HEK293 (cell line): ENCODE measurements around the gene BUD23.

Experiments
- CTCF ChIA-PET: fragments of 350-600 bp; formaldehyde crosslinking; extraction: SDS; loops from one replicate; lab custom pipeline; 2021; ENCODE audit warnings: antibody characterized with exemption; lab: Yijun Ruan, JAX
- POLR2A ChIA-PET: fragments of 300-600 bp; formaldehyde crosslinking; extraction: SDS; loops from one replicate; lab custom pipeline; 2020; ENCODE audit warnings: antibody characterized with exemption, inconsistent platforms; lab: Yijun Ruan, JAX
- H3K27ac ChIP-seq: fragments of 200-500 bp; sonication (Bioruptor generic); 2 replicates; pipeline ENCODE4 v1.5.1; 2014; ENCODE audit warnings: low read depth, low read length, control low read depth, inconsistent platforms; ENCODE audit errors: extremely low read depth
- H3K36me3 ChIP-seq, 2 experiments: fragments of 200-500 bp in 1 of 2; sonication (Bioruptor generic) in 1 of 2; 1 replicate in 1 of 2; 2 replicates in 1 of 2; pipeline ENCODE4 v1.5.1; 2014 to 2017; ENCODE audit warnings: inconsistent platforms in 2 of 2, low read length in 2 of 2; ENCODE audit not compliant: control insufficient read depth in 2 of 2, insufficient read depth in 1 of 2
- H3K4me1 ChIP-seq: fragments of 200-500 bp; sonication (Bioruptor generic); 2 replicates; pipeline ENCODE4 v1.5.1; 2014; ENCODE audit warnings: mild to moderate bottlenecking, low read length, inconsistent platforms; ENCODE audit not compliant: control insufficient read depth, insufficient read depth
- H3K4me3 ChIP-seq: 2 replicates; pipeline ENCODE4 v1.5.1; 2011; ENCODE audit warnings: low read depth, mild to moderate bottlenecking, control low read depth, low read length, moderate library complexity
- H3K9me3 ChIP-seq: fragments of 200-500 bp; sonication (Bioruptor generic); 2 replicates; pipeline ENCODE4 v1.5.1; 2014; ENCODE audit warnings: low read depth, low read length, inconsistent platforms; ENCODE audit not compliant: control insufficient read depth, insufficient read depth
- GLI2 ChIP-seq: fragments of 450-650 bp; formaldehyde crosslinking; IDR thresholded peaks from 2 replicates; pipeline ENCODE4; 2017; ENCODE audit warnings: missing biosample characterization, missing genetic modification characterization, low read depth, borderline replicate concordance
- GLI4 ChIP-seq: fragments of 450-650 bp; formaldehyde crosslinking; IDR thresholded peaks from 2 replicates; pipeline ENCODE4 v1.5.1; 2016; ENCODE audit warnings: missing biosample characterization, missing genetic modification characterization
- HOXC10 ChIP-seq: sonication (generic); formaldehyde crosslinking; IDR thresholded peaks from 2 replicates; pipeline ENCODE4 v1.8.1; 2023; ENCODE audit warnings: mild to moderate bottlenecking, missing genetic modification reagents
- MEIS1 ChIP-seq: sonication (generic); formaldehyde crosslinking; IDR thresholded peaks from 2 replicates; pipeline ENCODE4 v1.8.1; 2022; ENCODE audit warnings: missing genetic modification reagents, mild to moderate bottlenecking, borderline replicate concordance
- OSR2 ChIP-seq: fragments of 450-650 bp; formaldehyde crosslinking; IDR thresholded peaks from 2 replicates; pipeline ENCODE4 v1.5.1; 2016; ENCODE audit warnings: missing biosample characterization, missing genetic modification characterization
- SCRT2 ChIP-seq: fragments of 450-650 bp; formaldehyde crosslinking; IDR thresholded peaks from 2 replicates; pipeline ENCODE4 v1.5.1; 2016; ENCODE audit warnings: missing biosample characterization, missing genetic modification characterization
- ZEB2 ChIP-seq: fragments of 450-650 bp; formaldehyde crosslinking; IDR thresholded peaks from 2 replicates; pipeline ENCODE4 v1.5.1; 2016; ENCODE audit warnings: missing biosample characterization, missing genetic modification characterization
- ZNF10 ChIP-seq: fragments of 450-650 bp; formaldehyde crosslinking; IDR thresholded peaks from 2 replicates; pipeline ENCODE4 v1.5.1; 2017; ENCODE audit warnings: missing biosample characterization, missing genetic modification characterization
- ZNF121 ChIP-seq: fragments of 450-650 bp; formaldehyde crosslinking; IDR thresholded peaks from 2 replicates; pipeline ENCODE4 v1.5.1; 2016; ENCODE audit warnings: missing biosample characterization, missing genetic modification characterization
- ZNF174 ChIP-seq: fragments of 450-650 bp; formaldehyde crosslinking; IDR thresholded peaks from 2 replicates; pipeline ENCODE4 v1.5.0; 2017; ENCODE audit warnings: missing biosample characterization, mild to moderate bottlenecking, missing genetic modification characterization
- ZNF211 ChIP-seq: fragments of 450-650 bp; formaldehyde crosslinking; IDR thresholded peaks from 2 replicates; pipeline ENCODE4 v1.5.1; 2016; ENCODE audit warnings: low read depth, missing biosample characterization, missing genetic modification characterization
- ZNF221 ChIP-seq: fragments of 450-650 bp; formaldehyde crosslinking; IDR thresholded peaks from 2 replicates; pipeline ENCODE4 v1.5.1; 2017; ENCODE audit warnings: missing biosample characterization, missing genetic modification characterization, borderline replicate concordance
- ZNF416 ChIP-seq: fragments of 450-650 bp; formaldehyde crosslinking; IDR thresholded peaks from 2 replicates; pipeline ENCODE4 v1.5.1; 2016; ENCODE audit warnings: missing biosample characterization, missing genetic modification characterization
- ZNF473 ChIP-seq: fragments of 450-650 bp; formaldehyde crosslinking; IDR thresholded peaks from 2 replicates; pipeline ENCODE4 v1.5.1; 2017; ENCODE audit warnings: missing biosample characterization, missing genetic modification characterization
- ZNF530 ChIP-seq: fragments of 450-650 bp; formaldehyde crosslinking; IDR thresholded peaks from 2 replicates; pipeline ENCODE4 v1.5.1; 2016; ENCODE audit warnings: low read depth, missing biosample characterization, missing genetic modification characterization
- ZNF549 ChIP-seq: fragments of 450-650 bp; IDR thresholded peaks from 2 replicates; pipeline ENCODE4 v1.5.1; 2018; ENCODE audit warnings: missing biosample characterization, missing genetic modification characterization, mild to moderate bottlenecking, inconsistent platforms, moderate library complexity
- ZNF610 ChIP-seq: fragments of 450-650 bp; formaldehyde crosslinking; IDR thresholded peaks from 2 replicates; pipeline ENCODE4 v1.5.1; 2016; ENCODE audit warnings: missing biosample characterization, missing genetic modification characterization, borderline replicate concordance
- ZNF776 ChIP-seq: fragments of 450-650 bp; formaldehyde crosslinking; IDR thresholded peaks from 2 replicates; pipeline ENCODE4 v1.5.0; 2017; ENCODE audit warnings: missing biosample characterization, missing genetic modification characterization, borderline replicate concordance
- ZSCAN16 ChIP-seq: fragments of 450-650 bp; formaldehyde crosslinking; IDR thresholded peaks from 2 replicates; pipeline ENCODE4 v1.5.1; 2016; ENCODE audit warnings: missing biosample characterization, missing genetic modification characterization
- TF ChIP-seq, protein P1 (sequence below): fragments of 450-650 bp; formaldehyde crosslinking; IDR thresholded peaks from 2 replicates; pipeline ENCODE4 v1.5.1; 2016; ENCODE audit warnings: missing biosample characterization, missing genetic modification characterization
- TF ChIP-seq, protein P2 (sequence below): fragments of 450-650 bp; formaldehyde crosslinking; IDR thresholded peaks from 2 replicates; pipeline ENCODE4 v1.5.1; 2016; ENCODE audit warnings: missing biosample characterization, missing genetic modification characterization
- TF ChIP-seq, protein P3 (sequence below): fragments of 450-650 bp; formaldehyde crosslinking; IDR thresholded peaks from 2 replicates; pipeline ENCODE4 v1.5.0; 2017; ENCODE audit warnings: missing biosample characterization, missing genetic modification characterization, borderline replicate concordance
- TF ChIP-seq, protein P4 (sequence below): fragments of 450-650 bp; formaldehyde crosslinking; IDR thresholded peaks from 2 replicates; pipeline ENCODE4 v1.5.1; 2016; ENCODE audit warnings: missing biosample characterization, missing genetic modification characterization, borderline replicate concordance

Gene BUD23

DNA sequence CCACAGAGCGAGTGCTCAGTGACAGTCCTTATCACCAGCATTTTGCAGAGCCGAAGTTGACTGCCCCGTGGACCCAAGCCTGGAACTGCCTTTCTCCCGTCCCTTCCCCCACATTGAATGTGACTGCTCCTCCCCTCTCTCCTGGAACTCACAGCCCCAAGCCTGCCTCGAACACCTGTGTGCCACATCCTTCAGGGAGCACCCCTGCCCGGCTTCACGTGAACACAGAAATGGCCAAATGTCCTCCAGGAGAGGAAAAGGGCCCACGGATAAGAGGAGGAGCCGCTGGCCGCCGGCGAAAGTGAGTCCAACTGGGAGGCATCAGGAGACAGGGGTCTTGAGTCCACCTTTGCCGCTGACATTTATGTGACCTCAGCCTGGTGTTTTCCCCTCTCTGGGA is 19.8 kb downstream of the BUD23 start:
- H3K4me1 ChIP-seq: no peaks in the 10 kb centered on the region
- CTCF ChIA-PET: interaction anchor here (0.9 kb wide), 1 partner anchor 96 kb away, joined by 3 read pairs; no protein-coding TSS in a partner anchor
- H3K4me3 ChIP-seq: no peak overlapping the region
- peaks cover 0 to 53% of the 10 kb centered on the region in 2 experiments; a peak in 2 of 3 replicates for H3K36me3 ChIP-seq
- POLR2A ChIA-PET: interaction anchor here (0.6 to 1.0 kb wide), 3 partner anchors 12 to 31 kb away, joined by 4 to 5 read pairs (median 4); no protein-coding TSS in a partner anchor
- no peak overlapping the region for H3K27ac ChIP-seq
- TF ChIP-seq ZNF174 (tag by site-specific recombination): no peak
- no peak for TF ChIP-seq ZNF10 (tag by site-specific recombination)
- TF ChIP-seq ZNF610 (tag by site-specific recombination): no peak
- TF ChIP-seq MEIS1 (CRISPR knock-in tag): no peak
- no peak for TF ChIP-seq ZNF221 (tag by site-specific recombination)
- TF ChIP-seq, protein P1, sequence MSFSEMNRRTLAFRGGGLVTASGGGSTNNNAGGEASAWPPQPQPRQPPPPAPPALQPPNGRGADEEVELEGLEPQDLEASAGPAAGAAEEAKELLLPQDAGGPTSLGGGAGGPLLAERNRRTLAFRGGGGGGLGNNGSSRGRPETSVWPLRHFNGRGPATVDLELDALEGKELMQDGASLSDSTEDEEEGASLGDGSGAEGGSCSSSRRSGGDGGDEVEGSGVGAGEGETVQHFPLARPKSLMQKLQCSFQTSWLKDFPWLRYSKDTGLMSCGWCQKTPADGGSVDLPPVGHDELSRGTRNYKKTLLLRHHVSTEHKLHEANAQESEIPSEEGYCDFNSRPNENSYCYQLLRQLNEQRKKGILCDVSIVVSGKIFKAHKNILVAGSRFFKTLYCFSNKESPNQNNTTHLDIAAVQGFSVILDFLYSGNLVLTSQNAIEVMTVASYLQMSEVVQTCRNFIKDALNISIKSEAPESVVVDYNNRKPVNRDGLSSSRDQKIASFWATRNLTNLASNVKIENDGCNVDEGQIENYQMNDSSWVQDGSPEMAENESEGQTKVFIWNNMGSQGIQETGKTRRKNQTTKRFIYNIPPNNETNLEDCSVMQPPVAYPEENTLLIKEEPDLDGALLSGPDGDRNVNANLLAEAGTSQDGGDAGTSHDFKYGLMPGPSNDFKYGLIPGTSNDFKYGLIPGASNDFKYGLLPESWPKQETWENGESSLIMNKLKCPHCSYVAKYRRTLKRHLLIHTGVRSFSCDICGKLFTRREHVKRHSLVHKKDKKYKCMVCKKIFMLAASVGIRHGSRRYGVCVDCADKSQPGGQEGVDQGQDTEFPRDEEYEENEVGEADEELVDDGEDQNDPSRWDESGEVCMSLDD (tag by site-specific recombination): no peak
- no peak for TF ChIP-seq GLI4
- no peak for TF ChIP-seq ZEB2 (tag by site-specific recombination)
- no peak for TF ChIP-seq ZNF121 (tag by site-specific recombination)
- no peak for TF ChIP-seq OSR2 (tag by site-specific recombination)
- TF ChIP-seq ZNF211 (tag by site-specific recombination): no peak
- TF ChIP-seq ZNF549 (tag by site-specific recombination): no peak
- H3K9me3 ChIP-seq: no peaks in the 10 kb centered on the region

DNA sequence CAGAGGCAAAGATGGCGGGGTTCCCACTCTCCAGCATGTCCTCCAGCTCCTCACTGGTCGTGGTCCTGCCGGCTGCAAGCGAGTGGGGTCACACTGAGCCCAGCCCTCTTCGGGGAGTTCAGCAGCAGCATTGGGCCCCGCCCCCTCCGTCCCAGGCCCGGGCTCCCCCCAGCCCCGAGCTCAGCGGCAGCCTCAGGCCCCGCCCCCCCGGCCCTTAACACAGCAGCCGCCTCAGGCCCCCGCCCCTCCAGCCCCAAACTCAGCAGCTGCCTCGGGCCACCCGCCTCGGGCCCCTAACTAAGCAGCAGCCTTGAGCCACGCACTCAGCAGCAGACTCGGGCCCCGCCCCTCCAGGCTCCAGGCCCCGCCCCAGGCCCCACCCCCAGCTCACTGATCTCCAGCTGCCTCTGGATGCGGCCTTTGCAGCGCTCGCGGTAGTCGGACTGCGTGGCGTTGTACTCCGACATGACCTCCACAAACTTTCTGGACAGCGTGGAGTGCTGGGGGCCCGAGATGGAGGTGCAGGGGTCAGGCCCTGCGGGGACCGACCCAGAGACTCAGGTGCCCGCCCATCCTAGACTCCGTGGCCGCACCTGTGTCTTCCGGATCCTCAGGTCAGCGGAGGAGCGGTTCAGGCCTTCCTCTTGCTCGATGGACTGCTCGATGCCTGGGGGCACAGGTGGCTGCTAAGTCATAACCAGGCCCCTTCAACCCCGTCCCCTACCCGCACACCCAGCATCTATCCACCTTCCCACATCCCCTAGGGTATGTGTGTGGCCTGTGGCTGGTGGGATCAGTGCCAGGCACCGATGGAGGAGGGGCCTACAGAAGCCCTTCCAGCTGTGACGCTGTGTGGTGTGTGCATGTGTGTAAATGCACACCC is 20.6 kb downstream of the BUD23 start:
- CTCF ChIA-PET: interaction anchor here (0.6 to 0.9 kb wide), 2 partner anchors 97 to 105 kb away, joined by 3 to 4 read pairs; no protein-coding TSS in a partner anchor
- POLR2A ChIA-PET: interaction anchor here (0.6 kb wide), 2 partner anchors 12 to 19 kb away, joined by 3 to 4 read pairs; no protein-coding TSS in a partner anchor
- no peak overlapping the region for H3K27ac ChIP-seq
- TF ChIP-seq ZNF416 (tag by site-specific recombination): no peak
- no peak for TF ChIP-seq ZNF776 (tag by site-specific recombination)
- TF ChIP-seq ZNF473 (tag by site-specific recombination): no peak
- no peak for TF ChIP-seq HOXC10 (CRISPR knock-in tag)
- no peak for TF ChIP-seq ZNF530 (tag by site-specific recombination)
- no peak for TF ChIP-seq ZSCAN16
- no peak for TF ChIP-seq SCRT2 (tag by site-specific recombination)
- TF ChIP-seq, protein P2, sequence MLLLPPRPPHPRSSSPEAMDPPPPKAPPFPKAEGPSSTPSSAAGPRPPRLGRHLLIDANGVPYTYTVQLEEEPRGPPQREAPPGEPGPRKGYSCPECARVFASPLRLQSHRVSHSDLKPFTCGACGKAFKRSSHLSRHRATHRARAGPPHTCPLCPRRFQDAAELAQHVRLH (tag by site-specific recombination): no peak
- TF ChIP-seq, protein P3, sequence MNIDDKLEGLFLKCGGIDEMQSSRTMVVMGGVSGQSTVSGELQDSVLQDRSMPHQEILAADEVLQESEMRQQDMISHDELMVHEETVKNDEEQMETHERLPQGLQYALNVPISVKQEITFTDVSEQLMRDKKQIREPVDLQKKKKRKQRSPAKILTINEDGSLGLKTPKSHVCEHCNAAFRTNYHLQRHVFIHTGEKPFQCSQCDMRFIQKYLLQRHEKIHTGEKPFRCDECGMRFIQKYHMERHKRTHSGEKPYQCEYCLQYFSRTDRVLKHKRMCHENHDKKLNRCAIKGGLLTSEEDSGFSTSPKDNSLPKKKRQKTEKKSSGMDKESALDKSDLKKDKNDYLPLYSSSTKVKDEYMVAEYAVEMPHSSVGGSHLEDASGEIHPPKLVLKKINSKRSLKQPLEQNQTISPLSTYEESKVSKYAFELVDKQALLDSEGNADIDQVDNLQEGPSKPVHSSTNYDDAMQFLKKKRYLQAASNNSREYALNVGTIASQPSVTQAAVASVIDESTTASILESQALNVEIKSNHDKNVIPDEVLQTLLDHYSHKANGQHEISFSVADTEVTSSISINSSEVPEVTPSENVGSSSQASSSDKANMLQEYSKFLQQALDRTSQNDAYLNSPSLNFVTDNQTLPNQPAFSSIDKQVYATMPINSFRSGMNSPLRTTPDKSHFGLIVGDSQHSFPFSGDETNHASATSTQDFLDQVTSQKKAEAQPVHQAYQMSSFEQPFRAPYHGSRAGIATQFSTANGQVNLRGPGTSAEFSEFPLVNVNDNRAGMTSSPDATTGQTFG (tag by site-specific recombination): no peak
- TF ChIP-seq GLI2: no peak
- TF ChIP-seq, protein P4, sequence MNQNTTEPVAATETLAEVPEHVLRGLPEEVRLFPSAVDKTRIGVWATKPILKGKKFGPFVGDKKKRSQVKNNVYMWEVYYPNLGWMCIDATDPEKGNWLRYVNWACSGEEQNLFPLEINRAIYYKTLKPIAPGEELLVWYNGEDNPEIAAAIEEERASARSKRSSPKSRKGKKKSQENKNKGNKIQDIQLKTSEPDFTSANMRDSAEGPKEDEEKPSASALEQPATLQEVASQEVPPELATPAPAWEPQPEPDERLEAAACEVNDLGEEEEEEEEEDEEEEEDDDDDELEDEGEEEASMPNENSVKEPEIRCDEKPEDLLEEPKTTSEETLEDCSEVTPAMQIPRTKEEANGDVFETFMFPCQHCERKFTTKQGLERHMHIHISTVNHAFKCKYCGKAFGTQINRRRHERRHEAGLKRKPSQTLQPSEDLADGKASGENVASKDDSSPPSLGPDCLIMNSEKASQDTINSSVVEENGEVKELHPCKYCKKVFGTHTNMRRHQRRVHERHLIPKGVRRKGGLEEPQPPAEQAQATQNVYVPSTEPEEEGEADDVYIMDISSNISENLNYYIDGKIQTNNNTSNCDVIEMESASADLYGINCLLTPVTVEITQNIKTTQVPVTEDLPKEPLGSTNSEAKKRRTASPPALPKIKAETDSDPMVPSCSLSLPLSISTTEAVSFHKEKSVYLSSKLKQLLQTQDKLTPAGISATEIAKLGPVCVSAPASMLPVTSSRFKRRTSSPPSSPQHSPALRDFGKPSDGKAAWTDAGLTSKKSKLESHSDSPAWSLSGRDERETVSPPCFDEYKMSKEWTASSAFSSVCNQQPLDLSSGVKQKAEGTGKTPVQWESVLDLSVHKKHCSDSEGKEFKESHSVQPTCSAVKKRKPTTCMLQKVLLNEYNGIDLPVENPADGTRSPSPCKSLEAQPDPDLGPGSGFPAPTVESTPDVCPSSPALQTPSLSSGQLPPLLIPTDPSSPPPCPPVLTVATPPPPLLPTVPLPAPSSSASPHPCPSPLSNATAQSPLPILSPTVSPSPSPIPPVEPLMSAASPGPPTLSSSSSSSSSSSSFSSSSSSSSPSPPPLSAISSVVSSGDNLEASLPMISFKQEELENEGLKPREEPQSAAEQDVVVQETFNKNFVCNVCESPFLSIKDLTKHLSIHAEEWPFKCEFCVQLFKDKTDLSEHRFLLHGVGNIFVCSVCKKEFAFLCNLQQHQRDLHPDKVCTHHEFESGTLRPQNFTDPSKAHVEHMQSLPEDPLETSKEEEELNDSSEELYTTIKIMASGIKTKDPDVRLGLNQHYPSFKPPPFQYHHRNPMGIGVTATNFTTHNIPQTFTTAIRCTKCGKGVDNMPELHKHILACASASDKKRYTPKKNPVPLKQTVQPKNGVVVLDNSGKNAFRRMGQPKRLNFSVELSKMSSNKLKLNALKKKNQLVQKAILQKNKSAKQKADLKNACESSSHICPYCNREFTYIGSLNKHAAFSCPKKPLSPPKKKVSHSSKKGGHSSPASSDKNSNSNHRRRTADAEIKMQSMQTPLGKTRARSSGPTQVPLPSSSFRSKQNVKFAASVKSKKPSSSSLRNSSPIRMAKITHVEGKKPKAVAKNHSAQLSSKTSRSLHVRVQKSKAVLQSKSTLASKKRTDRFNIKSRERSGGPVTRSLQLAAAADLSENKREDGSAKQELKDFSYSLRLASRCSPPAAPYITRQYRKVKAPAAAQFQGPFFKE: no peak

More for the DNA sequence above, 20.6 kb downstream of the BUD23 start:
- Histone ChIP-seq H3K4me3 (no peak overlapping the region), H3K9me3 (no peaks in the 10 kb centered on the region), H3K4me1 (no peaks in the 10 kb centered on the region), H3K36me3 (peaks cover 0 to 45% of the 10 kb centered on the region in 2 experiments; a peak in 2 of 3 replicates)
